GM12875 (cell line): ENCODE data around the gene OR10S1.
"Not testable (repeated sequence)": the region's sequence is repeated elsewhere in the genome, so short reads cannot be mapped to it uniquely, and the experiment has no call there.

Source experiments
- H3K4me3 ChIP-seq: one replicate; pipeline ENCODE4 v1.5.1; 2011; ENCODE audit warnings: low read depth, low read length, control low read depth
- TF ChIP-seq, protein P1 (sequence below): IDR thresholded peaks from 2 replicates; pipeline ENCODE4 v1.5.1; 2011; ENCODE audit warnings: low read depth, mild to moderate bottlenecking, control low read depth, inconsistent platforms, low read length, moderate library complexity, borderline replicate concordance; ENCODE audit not compliant: insufficient read depth

Gene OR10S1

DNA sequence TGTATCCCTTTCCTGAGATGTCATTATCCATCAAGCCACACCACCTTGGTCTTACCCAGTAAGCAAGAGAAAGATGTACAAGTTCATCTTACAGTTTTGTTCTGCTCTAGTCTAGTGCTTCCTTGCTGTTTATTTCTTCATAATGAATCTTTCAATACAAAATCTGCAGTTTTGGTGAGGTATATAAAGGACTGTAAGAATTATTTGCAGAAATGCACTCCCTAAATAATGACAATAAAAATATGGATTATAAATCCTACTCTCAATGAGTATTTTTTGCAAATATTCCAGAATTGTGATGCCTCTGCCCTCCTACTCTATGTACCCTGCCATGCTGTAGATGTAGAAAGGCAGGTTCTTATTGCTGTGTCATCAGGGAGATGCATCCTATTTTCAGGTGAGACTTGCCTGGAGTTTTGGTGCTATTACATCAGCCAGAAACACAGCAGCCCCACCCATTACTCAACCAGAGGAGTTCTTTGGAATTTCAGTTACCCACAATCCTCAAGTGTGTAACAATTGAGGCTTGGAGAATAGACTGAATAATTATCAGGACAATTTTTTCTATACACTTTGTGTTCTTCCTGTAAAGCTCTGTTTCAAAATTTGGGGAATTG, at the start of gene OR10S1:
TSS of gene OR10S1 (minus strand) at position 51 of the 617 bp plus-strand sequence. CDS start 117 bp downstream, outside the sequence.
- no peak within 1 kb of the TSS for H3K4me3 ChIP-seq
- TF ChIP-seq, protein P1, sequence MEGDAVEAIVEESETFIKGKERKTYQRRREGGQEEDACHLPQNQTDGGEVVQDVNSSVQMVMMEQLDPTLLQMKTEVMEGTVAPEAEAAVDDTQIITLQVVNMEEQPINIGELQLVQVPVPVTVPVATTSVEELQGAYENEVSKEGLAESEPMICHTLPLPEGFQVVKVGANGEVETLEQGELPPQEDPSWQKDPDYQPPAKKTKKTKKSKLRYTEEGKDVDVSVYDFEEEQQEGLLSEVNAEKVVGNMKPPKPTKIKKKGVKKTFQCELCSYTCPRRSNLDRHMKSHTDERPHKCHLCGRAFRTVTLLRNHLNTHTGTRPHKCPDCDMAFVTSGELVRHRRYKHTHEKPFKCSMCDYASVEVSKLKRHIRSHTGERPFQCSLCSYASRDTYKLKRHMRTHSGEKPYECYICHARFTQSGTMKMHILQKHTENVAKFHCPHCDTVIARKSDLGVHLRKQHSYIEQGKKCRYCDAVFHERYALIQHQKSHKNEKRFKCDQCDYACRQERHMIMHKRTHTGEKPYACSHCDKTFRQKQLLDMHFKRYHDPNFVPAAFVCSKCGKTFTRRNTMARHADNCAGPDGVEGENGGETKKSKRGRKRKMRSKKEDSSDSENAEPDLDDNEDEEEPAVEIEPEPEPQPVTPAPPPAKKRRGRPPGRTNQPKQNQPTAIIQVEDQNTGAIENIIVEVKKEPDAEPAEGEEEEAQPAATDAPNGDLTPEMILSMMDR: no peak

DNA sequence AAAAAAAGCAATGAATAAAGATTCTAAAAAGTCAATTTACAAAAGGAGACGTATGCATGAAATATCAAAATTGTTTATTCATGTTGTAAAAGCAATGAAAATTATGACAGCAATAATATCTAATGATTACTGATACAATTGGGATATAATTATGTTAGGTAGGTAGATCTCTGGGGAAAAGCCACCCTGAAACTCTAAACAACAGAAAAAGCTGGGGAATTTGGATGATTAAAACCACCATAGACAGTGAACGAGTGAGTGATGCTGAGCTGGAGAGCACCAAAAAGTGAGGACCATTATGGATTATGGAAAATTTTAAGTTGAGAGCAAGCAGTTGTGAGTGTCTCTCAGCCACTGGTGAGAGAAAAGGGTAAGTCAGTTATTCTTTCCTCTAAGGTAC, 48.9 kb upstream of the OR10S1 start, which contains the start of gene OR10G8:
TSS of gene OR10G8 (plus strand) at position 301 of the 400 bp plus-strand sequence. CDS start 2,825 bp downstream, outside the sequence.
- H3K4me3 ChIP-seq: no peak within 1 kb of the TSS
- TF ChIP-seq, protein P1: no peak

GRCh38 chr11:124015837-124016236, 38.3 kb upstream of the OR10S1 start:
- H3K4me3 ChIP-seq: not testable (repeated sequence)

GRCh38 chr11:124012697-124013096, 35.1 kb upstream of the OR10S1 start, which contains the start of gene OR10G4:
TSS of gene OR10G4 (plus strand) at chr11:124012997. CDS start at chr11:124015575, 2,578 bp downstream.
- TF ChIP-seq, protein P1: no peak
- no peak within 1 kb of the TSS for H3K4me3 ChIP-seq

DNA sequence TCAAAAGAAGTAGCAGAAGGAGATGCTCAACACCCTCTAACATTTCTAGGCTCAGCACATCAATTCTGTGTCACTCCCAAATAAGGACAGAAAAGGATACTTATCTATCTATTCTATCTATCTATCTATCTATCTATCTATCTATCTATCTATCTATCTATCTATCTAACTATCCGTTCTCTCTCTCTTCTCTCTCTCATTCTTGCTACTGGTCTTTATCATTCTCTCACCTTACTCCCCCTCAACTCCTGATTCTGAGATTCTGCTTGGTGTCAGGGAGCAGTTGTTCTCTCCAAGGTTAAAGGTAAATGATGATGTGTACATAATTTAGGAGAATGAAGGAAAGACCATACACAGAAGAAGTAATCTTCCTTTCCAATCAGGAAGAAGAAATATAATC, 17.5 kb upstream of the OR10S1 start, which contains the start of gene OR10G6:
TSS of gene OR10G6 (minus strand) at position 43 of the 400 bp plus-strand sequence. CDS start at position 43, 0 bp downstream.
- TF ChIP-seq, protein P1: no peak
- no peak within 1 kb of the TSS for H3K4me3 ChIP-seq

DNA sequence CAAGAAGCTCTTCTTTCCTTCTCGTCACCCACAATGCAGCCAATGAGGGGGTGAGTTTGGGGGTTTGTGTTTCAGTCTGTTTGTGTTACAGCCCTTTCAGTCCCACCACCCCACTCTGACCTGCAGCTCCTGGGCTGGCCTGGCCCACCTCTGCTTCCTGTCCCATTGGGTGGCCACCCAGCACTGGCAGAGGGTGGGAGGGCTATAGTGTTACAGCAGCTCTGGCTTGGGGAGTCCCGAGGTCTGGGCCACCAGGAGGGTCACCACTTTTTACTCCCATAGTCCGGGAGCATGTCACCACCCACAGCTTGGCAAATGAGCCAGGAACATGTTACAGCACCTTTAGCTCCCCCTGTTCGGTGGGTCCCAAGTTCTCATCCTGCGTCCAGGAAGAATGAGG, 1.7 kb upstream of the OR10S1 start:
- TF ChIP-seq, protein P1: no peak
- no peak overlapping the region for H3K4me3 ChIP-seq

GRCh38 chr11:123976770-123977560, 616 bp downstream of the OR10S1 start:
- no peak overlapping the region for H3K4me3 ChIP-seq
- TF ChIP-seq, protein P1: no peak
